ENCODE measurements around the gene ASB14.
"Not testable (repeated sequence)": the region's sequence is repeated elsewhere in the genome, so short reads cannot be mapped to it uniquely, and the experiment has no call there.

The ASB14 gene

DNA sequence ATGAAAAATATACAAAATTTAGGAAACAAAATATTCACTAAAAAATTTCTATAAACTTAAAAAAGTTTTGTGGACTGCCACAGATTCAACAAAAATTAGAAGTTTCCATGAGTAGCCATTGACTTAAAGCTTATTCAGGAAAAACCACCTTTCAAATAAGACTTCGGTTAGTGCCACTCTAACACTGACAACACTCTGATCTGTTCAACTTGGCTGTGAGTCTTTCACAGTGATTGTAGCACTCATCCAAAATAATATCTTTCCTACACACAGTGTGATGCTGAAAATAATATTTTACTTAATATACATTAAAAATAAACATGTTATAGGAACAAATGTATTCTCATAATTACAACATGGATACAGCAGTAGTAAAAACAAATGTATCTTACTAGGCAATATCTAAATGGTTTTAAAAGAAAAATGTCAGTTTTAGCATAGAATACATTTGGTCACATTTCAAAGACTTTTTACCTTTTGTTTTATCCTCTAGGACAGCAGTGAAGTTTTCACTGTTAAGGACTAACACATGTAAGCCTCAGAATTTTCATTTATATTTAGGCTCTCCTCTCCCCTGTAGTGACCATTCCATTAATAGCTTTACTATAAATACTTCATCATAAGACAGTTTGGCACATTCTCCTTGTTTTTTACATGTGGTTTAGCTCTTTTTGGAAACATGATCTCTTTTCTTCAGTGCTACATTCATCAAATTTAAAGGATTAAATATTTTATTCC is at the start of gene ASB14:
Gene ASB14, minus strand, starts transcription at position 527 of the 738 bp plus-strand sequence. CDS start 652 bp downstream, outside the sequence.
- TF ChIP-seq, protein P1, sequence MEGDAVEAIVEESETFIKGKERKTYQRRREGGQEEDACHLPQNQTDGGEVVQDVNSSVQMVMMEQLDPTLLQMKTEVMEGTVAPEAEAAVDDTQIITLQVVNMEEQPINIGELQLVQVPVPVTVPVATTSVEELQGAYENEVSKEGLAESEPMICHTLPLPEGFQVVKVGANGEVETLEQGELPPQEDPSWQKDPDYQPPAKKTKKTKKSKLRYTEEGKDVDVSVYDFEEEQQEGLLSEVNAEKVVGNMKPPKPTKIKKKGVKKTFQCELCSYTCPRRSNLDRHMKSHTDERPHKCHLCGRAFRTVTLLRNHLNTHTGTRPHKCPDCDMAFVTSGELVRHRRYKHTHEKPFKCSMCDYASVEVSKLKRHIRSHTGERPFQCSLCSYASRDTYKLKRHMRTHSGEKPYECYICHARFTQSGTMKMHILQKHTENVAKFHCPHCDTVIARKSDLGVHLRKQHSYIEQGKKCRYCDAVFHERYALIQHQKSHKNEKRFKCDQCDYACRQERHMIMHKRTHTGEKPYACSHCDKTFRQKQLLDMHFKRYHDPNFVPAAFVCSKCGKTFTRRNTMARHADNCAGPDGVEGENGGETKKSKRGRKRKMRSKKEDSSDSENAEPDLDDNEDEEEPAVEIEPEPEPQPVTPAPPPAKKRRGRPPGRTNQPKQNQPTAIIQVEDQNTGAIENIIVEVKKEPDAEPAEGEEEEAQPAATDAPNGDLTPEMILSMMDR (IDR thresholded peaks at IDR 0.05; ENCODE audit: control insufficient read depth, extremely low read depth, insufficient read depth) = no peak
- no peak for DNase-seq (ENCODE audit: low read depth)
- H3K4me3 ChIP-seq (ENCODE audit: low read depth, low read length) = no peak within 1 kb of the TSS

DNA sequence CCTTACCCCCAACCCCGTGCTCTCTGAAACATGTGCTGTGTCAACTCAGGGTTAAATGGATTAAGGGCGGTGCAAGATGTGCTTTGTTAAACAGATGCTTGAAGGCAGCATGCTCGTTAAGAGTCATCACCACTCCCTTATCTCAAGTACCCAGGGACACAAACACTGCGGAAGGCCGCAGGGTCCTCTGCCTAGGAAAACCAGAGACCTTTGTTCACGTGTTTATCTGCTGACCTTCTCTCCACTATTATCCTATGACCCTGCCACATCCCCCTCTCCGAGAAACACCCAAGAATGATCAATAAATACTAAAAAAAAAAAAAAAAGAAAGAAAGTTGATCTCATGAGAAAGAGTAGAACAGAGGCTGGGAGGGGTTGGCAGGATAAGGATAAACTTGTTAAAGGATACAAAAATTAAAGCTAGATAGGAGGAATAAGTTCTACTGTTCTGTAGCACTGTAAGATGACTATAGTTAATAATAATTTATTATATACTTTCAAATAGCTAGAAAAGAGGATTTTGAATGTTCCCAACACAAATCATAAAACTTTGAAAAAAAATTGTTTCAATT is 46.7 kb upstream of the ASB14 start:
- not testable (repeated sequence) for H3K4me3 ChIP-seq (ENCODE audit: low read depth, low read length); DNase-seq (ENCODE audit: low read depth)

DNA sequence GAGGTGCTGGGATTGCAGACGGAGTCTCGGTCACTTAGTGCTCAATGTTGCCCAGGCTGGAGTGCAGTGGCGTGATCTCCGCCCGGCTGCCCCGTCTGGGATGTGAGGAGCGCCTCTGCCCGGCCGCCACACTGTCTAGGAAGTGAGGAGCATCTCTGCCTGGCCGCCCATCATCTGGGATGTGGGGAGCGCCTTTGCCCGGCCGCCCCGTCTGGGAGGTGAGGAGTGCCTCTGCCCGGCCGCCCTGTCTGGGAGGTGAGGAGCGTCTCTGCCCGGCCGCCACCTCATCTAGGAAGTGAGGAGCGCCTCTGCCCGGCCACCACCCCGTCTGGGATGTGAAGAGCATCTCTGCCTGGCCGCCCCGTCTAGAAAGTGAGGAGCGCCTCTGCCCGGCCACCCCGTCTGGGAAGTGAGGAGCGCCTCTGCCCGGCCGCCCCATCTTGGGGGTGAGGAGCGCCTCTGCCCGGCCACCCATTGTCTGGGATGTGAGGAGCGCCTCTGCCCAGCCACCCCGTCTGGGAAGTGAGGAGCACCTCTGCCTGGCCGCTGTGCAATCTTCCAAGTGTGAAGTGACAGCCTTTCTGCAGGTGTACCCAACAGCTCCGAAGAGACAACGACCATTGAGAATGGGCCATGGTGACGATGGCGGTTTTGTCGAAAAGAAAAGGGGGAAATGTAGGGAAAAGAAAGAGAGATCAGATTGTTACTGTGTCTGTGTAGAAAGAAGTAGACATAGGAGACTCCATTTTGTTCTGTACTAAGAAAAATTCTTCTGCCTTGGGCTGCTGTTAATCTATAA is 46.0 kb upstream of the ASB14 start:
- not testable (repeated sequence) for H3K4me3 ChIP-seq (ENCODE audit: low read depth, low read length); DNase-seq (ENCODE audit: low read depth)

DNA sequence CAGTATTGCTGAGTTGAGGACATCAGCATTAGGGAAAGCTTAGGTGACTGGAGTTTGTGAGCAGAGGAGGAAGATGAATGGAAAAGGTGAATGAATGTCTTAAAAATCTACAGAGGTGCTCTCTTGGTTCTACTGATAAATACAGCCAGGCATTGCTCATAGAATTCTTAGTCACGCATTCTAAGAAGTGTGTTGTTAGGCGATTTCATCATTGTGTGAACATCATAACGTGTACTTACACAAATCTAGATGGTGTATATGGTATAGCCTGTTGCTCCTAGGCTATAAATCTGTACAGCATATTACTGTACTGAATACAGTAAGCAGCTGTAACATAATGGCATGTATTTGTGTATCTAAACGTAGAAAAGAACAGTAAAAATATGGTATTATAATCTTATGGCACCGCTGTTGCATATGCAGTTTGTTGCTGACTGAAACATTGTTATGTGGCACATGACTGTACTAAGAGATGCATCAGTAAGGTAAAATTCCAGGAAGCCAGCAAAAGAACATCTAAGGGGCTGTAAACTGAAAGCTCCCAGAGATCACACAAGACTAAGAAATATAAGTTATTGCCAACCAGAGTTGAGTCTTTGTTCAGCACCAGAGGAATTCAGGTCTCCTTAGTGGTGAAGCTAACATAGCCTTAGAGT is 42.9 kb upstream of the ASB14 start:
- DNase-seq (ENCODE audit: low read depth) = no peak
- TF ChIP-seq, protein P1 (IDR thresholded peaks at IDR 0.05; ENCODE audit: control insufficient read depth, extremely low read depth, insufficient read depth) = no peak
- H3K4me3 ChIP-seq (ENCODE audit: low read depth, low read length) = no peak overlapping the region

DNA sequence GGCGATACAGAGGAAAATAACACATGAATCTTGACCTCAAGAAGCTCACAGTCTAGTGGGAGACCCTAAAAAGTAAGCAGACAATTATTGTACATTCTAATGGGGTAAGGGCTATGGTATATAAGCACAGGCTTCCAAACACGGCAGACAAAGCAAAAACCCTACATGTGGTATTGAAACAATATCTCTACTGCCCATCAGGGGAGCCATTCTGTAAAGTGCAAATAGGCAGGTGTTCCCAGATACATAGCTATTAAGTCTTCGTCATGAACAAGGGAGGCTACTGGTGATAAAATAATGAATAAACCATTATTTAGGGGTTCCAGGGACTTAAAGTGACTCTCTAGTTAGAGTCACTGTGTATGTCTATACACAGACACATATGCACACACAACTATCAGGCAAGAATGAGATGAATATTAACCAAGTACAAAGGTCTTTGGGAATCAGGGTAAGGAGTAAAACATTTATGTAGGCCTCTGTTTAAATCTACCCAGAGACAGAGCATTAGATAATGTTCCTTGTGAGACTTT is 38.7 kb upstream of the ASB14 start:
- TF ChIP-seq, protein P1 (IDR thresholded peaks at IDR 0.05; ENCODE audit: control insufficient read depth, extremely low read depth, insufficient read depth) = no peak
- DNase-seq (ENCODE audit: low read depth) = no peak
- no peak overlapping the region for H3K4me3 ChIP-seq (ENCODE audit: low read depth, low read length)

DNA sequence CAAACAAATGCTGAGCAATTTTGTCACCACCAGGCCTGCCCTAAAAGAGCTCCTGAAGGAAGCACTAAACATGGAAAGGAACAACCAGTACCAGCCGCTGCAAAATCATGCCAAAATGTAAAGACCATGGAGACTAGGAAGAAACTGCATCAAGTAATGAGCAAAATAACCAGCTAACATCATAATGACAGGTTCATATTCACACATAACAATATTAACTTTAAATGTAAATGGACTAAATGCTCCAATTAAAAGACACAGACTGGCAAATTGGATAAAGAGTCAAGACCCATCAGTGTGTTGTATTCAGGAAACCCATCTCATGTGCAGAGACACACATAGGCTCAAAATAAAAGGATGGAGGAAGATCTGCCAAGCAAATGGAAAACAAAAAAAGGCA is 34.0 kb upstream of the ASB14 start:
- not testable (repeated sequence) for DNase-seq (ENCODE audit: low read depth)

DNA sequence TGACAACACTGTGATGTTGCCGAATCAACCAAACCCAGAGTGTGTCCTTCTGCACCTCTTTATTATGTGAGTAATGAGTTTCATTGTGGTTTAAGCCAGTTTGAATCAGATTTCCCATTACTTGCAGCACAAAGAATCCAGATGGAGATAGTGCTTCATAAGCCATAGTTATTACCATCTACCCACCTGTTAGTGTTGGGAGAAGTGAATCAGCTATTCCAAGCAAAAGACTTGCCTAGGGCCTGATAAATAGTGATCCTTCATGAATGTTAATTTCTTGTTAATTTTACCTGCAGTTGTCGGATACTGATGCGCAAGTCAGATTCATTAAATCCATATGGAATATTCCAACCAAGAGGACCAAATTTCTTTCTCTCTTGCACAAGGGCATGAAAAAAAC is 21.7 kb upstream of the ASB14 start:
- DNase-seq (ENCODE audit: low read depth) = no peak
- H3K4me3 ChIP-seq (ENCODE audit: low read depth, low read length) = no peak overlapping the region
- TF ChIP-seq, protein P1 (IDR thresholded peaks at IDR 0.05; ENCODE audit: control insufficient read depth, extremely low read depth, insufficient read depth) = no peak

More for the DNA sequence above, 34.0 kb upstream of the ASB14 start:
- not testable (repeated sequence) for H3K4me3 ChIP-seq (ENCODE audit: low read depth, low read length)

DNA sequence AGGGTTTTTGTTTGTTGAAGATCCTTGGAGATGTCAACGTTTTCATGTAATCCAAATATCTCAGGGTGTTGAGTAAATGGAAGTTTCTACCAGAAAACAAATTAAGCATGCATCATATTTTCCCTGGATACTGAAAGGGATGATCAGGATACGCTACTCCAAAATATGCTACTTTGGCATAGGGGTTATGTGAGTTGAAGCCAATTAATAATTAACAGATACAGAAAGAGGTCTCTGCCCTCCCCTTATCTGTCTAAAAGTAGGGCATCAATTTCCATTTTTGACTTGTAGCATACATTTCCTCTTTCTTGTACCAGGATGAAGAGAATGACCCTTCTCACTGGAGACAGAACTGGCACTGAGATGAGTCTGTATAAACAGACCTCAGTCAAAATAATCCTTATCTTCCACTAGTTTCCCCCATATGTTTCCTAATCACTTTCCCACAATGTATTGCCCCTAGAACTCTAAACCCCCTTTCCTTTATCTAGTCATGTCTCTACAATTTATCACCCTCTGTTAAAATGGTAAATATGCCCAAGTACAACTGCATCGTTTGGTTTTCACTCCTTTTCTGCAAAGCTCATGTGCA is 17.4 kb upstream of the ASB14 start:
- TF ChIP-seq, protein P1 (IDR thresholded peaks at IDR 0.05; ENCODE audit: control insufficient read depth, extremely low read depth, insufficient read depth) = no peak
- no peak for DNase-seq (ENCODE audit: low read depth)
- no peak overlapping the region for H3K4me3 ChIP-seq (ENCODE audit: low read depth, low read length)

DNA sequence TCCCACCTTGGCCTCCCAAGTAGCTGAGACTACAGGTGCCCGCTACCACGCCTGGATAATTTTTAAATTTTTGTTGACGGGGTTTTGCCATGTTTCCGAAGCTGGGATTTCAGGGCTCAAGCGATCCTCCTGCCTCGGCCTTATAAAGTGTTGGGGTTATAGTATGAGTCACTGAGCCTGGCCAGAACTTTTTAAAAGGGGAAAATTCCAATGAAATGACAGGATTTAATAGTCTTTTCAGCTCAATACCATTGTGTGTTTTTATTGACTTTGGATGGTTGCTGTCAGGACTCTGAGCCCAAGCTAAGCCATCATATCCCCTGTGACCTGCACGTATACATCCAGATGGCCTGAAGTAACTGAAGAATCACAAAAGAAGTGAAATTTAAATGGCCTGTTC is 11.0 kb upstream of the ASB14 start:
- not testable (repeated sequence) for DNase-seq (ENCODE audit: low read depth); H3K4me3 ChIP-seq (ENCODE audit: low read depth, low read length)
